BLaER1 treated with 17β-estradiol and CSF1 and Interleukin-3, amounts not matched to agents 10 nM and 100 nM (cell line): ENCODE measurements around the gene COX5A.

Source experiments
- H3K27ac ChIP-seq, 11 experiments: shearing (Covaris generic); formaldehyde crosslinking; 2 replicates each; pipeline ENCODE4 v1.8.1; 2022
- H3K27me3 ChIP-seq, 11 experiments: shearing (Covaris generic); formaldehyde crosslinking; 2 replicates each; pipeline ENCODE4 v1.8.1; 2022
- H3K36me3 ChIP-seq, 11 experiments: shearing (Covaris generic); formaldehyde crosslinking; 2 replicates each; pipeline ENCODE4 v1.8.1; 2022
- H3K4me1 ChIP-seq, 10 experiments: shearing (Covaris generic); formaldehyde crosslinking; 2 replicates each; pipeline ENCODE4 v1.8.1; 2022
- H3K4me2 ChIP-seq, 11 experiments: shearing (Covaris generic); formaldehyde crosslinking; 2 replicates each; pipeline ENCODE4 v1.8.1; 2022
- H3K4me3 ChIP-seq, 10 experiments: shearing (Covaris generic); formaldehyde crosslinking; 2 replicates each; pipeline ENCODE4 v1.8.1; 2022
- H3K9ac ChIP-seq, 11 experiments: shearing (Covaris generic); formaldehyde crosslinking; 2 replicates each; pipeline ENCODE4 v1.8.1; 2022
- H3K9me3 ChIP-seq, 11 experiments: shearing (Covaris generic); formaldehyde crosslinking; replicated peaks in 1 of 11; 2 replicates each; pipeline ENCODE4 v1.8.1; 2022
- H4K20me1 ChIP-seq, 11 experiments: shearing (Covaris generic); formaldehyde crosslinking; 2 replicates each; pipeline ENCODE4 v1.8.1; 2022
- Cebpa-rat ChIP-seq, 11 experiments: shearing (Covaris generic); IDR thresholded peaks; 2 replicates each; pipeline ENCODE4 v1.8.1; 2022

COX5A gene

GRCh38 chr15:74937590-74938371 is at the start of gene COX5A:
COX5A (minus strand) TSS chr15:74938073; CDS start chr15:74938014, 59 bp downstream.
- H3K36me3 ChIP-seq: peaks cover 11 to 35% (median 26%) of the 10 kb centered on the region in 11 experiments; a peak in 19 of 22 replicates
- H3K9ac ChIP-seq: peak within 1 kb of the TSS; percentile 93 to 100 (median 97)
- H3K4me1 ChIP-seq: peaks cover 27 to 40% (median 34%) of the 10 kb centered on the region in 10 experiments
- TF ChIP-seq Cebpa-rat (IDR thresholded peaks at IDR 0.05): no peak
- peak within 1 kb of the TSS; percentile 85 to 100 (median 97) for H3K4me3 ChIP-seq
- H3K27ac ChIP-seq: peak within 1 kb of the TSS; percentile 89 to 99 (median 96)
- peak within 1 kb of the TSS; percentile 72 to 96 (median 85) for H3K4me2 ChIP-seq
- no peaks in the 10 kb centered on the region for H3K27me3 ChIP-seq
- peaks cover 35 to 51% (median 43%) of the 10 kb centered on the region in 11 experiments for H4K20me1 ChIP-seq
- H3K9me3 ChIP-seq: no peaks in the 10 kb centered on the region

- no peaks in the 10 kb centered on the region for H4K20me1 ChIP-seq
- TF ChIP-seq Cebpa-rat (IDR thresholded peaks at IDR 0.05): 0 out of 22 replicates have a peak, but pooled peaks of 1 of the 11 experiments have one; percentile 17
- no peaks in the 10 kb centered on the region for H3K36me3 ChIP-seq
- peak overlapping the region in 5 of 11 experiments; percentile 26 to 47 (median 35); a peak in 9 of 22 replicates for H3K4me2 ChIP-seq
- no peaks in the 10 kb centered on the region for H3K9me3 ChIP-seq
- no peak overlapping the region for H3K27ac ChIP-seq
- H3K9ac ChIP-seq: no peak overlapping the region
- H3K27me3 ChIP-seq: no peaks in the 10 kb centered on the region
- H3K4me3 ChIP-seq: no peak overlapping the region
- H3K4me1 ChIP-seq: peaks cover 0 to 12% (median 6%) of the 10 kb centered on the region in 10 experiments; a peak in 13 of 20 replicates
Measured at GRCh38 chr15:74983725-74984231, 45.9 kb upstream of the COX5A start.

- no peaks in the 10 kb centered on the region for H3K9me3 ChIP-seq
- H4K20me1 ChIP-seq: no peaks in the 10 kb centered on the region
- H3K36me3 ChIP-seq: no peaks in the 10 kb centered on the region
- H3K9ac ChIP-seq: no peak overlapping the region
- H3K4me3 ChIP-seq: no peak overlapping the region
- H3K4me1 ChIP-seq: peaks cover 0 to 12% (median 6%) of the 10 kb centered on the region in 10 experiments; a peak in 13 of 20 replicates
- H3K4me2 ChIP-seq: no peak overlapping the region
- TF ChIP-seq Cebpa-rat (IDR thresholded peaks at IDR 0.05): no peak
- H3K27ac ChIP-seq: no peak overlapping the region
- no peaks in the 10 kb centered on the region for H3K27me3 ChIP-seq
Measured at GRCh38 chr15:74982183-74982582, 44.3 kb upstream of the COX5A start.

- Histone ChIP-seq H3K27me3 (no peaks in the 10 kb centered on the region), H3K4me2 (no peak overlapping the region), H4K20me1 (no peaks in the 10 kb centered on the region; a peak in 1 of 22 replicates), H3K27ac (no peak overlapping the region), H3K9me3 (no peaks in the 10 kb centered on the region), H3K36me3 (no peaks in the 10 kb centered on the region), H3K4me1 (no peaks in the 10 kb centered on the region; a peak in 2 of 20 replicates), H3K9ac (no peak overlapping the region), H3K4me3 (no peak overlapping the region)
- TF ChIP-seq Cebpa-rat (IDR thresholded peaks at IDR 0.05): no peak
Measured at GRCh38 chr15:74978503-74978902, 40.6 kb upstream of the COX5A start.

- no peaks in the 10 kb centered on the region for H3K36me3 ChIP-seq
- H4K20me1 ChIP-seq: no peaks in the 10 kb centered on the region; a peak in 1 of 22 replicates
- no peaks in the 10 kb centered on the region for H3K9me3 ChIP-seq
- H3K4me2 ChIP-seq: no peak overlapping the region
- no peak overlapping the region for H3K27ac ChIP-seq
- no peak overlapping the region for H3K9ac ChIP-seq
- H3K4me1 ChIP-seq: no peaks in the 10 kb centered on the region
- TF ChIP-seq Cebpa-rat (IDR thresholded peaks at IDR 0.05): no peak
- H3K27me3 ChIP-seq: no peaks in the 10 kb centered on the region
- no peak overlapping the region for H3K4me3 ChIP-seq
Measured at GRCh38 chr15:74978077-74978476, 40.2 kb upstream of the COX5A start.

- H3K4me1 ChIP-seq: no peaks in the 10 kb centered on the region
- no peaks in the 10 kb centered on the region for H3K36me3 ChIP-seq
- H3K27me3 ChIP-seq: no peaks in the 10 kb centered on the region
- no peaks in the 10 kb centered on the region for H3K9me3 ChIP-seq
- H3K9ac ChIP-seq: no peak overlapping the region
- no peak overlapping the region for H3K4me2 ChIP-seq
- no peaks in the 10 kb centered on the region; a peak in 1 of 22 replicates for H4K20me1 ChIP-seq
- no peak for TF ChIP-seq Cebpa-rat (IDR thresholded peaks at IDR 0.05)
- H3K27ac ChIP-seq: no peak overlapping the region
- no peak overlapping the region for H3K4me3 ChIP-seq
Measured at GRCh38 chr15:74977599-74977998, 39.7 kb upstream of the COX5A start.

- H3K4me2 ChIP-seq: no peak overlapping the region
Measured at GRCh38 chr15:74976159-74976558, 38.3 kb upstream of the COX5A start.

GRCh38 chr15:74967670-74968069 is 29.8 kb upstream of the COX5A start:
- H3K4me3 ChIP-seq: no peak overlapping the region
- TF ChIP-seq Cebpa-rat (IDR thresholded peaks at IDR 0.05): no peak
- no peak overlapping the region for H3K9ac ChIP-seq
- H3K4me2 ChIP-seq: no peak overlapping the region
- H3K27ac ChIP-seq: no peak overlapping the region
- no peaks in the 10 kb centered on the region for H3K36me3 ChIP-seq
- H3K9me3 ChIP-seq: no peaks in the 10 kb centered on the region
- H4K20me1 ChIP-seq: no peaks in the 10 kb centered on the region; a peak in 1 of 22 replicates
- 0 out of 20 replicates have a peak, but pooled peaks cover 0 to 7% (median 0%) of the 10 kb centered on the region in 10 experiments for H3K4me1 ChIP-seq
- no peaks in the 10 kb centered on the region for H3K27me3 ChIP-seq

More at GRCh38 chr15:74976159-74976558, 38.3 kb upstream of the COX5A start:
- Histone ChIP-seq H3K4me1 (no peaks in the 10 kb centered on the region), H3K9me3 (no peaks in the 10 kb centered on the region), H3K27ac (no peak overlapping the region), H3K9ac (no peak overlapping the region), H3K4me3 (no peak overlapping the region), H4K20me1 (no peaks in the 10 kb centered on the region; a peak in 1 of 22 replicates), H3K36me3 (no peaks in the 10 kb centered on the region), H3K27me3 (no peaks in the 10 kb centered on the region)
- no peak for TF ChIP-seq Cebpa-rat (IDR thresholded peaks at IDR 0.05)

- no peaks in the 10 kb centered on the region for H3K36me3 ChIP-seq
- H4K20me1 ChIP-seq: no peaks in the 10 kb centered on the region; a peak in 1 of 22 replicates
- peak overlapping the region in 1 of 11 experiments; percentile 17; a peak in 1 of 22 replicates for H3K4me2 ChIP-seq
- peaks cover 0 to 13% (median 7%) of the 10 kb centered on the region in 10 experiments; a peak in 9 of 20 replicates for H3K4me1 ChIP-seq
- H3K27ac ChIP-seq: no peak overlapping the region
- TF ChIP-seq Cebpa-rat (IDR thresholded peaks at IDR 0.05): no peak
- no peak overlapping the region for H3K4me3 ChIP-seq
- peaks cover 7 to 20% (median 18%) of the 10 kb centered on the region in 11 experiments for H3K27me3 ChIP-seq
- H3K9ac ChIP-seq: no peak overlapping the region
- no peaks in the 10 kb centered on the region for H3K9me3 ChIP-seq
Measured at GRCh38 chr15:74964794-74965193, 26.9 kb upstream of the COX5A start.
